Mucosa of descending colon (tissue), 3 donors: Measurements from ENCODE around the gene C3orf20. TPM values are rescaled to one million over a fixed set of nuclear protein-coding genes. Genes with fewer than 3 reads are reported as not detected.

Experiments
- ATAC-seq: fragments of 200-7000 bp; cut with Tn5 transposase; one replicate; pipeline ENCODE4 v1.9.1; 2020; ENCODE audit warnings: mild to moderate bottlenecking, moderate library complexity
- DNase-seq, 3 donors: peaks; one replicate each; pipeline ENCODE4 v3.0.0-alpha.2; 2020
- H3K36me3 ChIP-seq: fragments of 200-600 bp; one replicate; pipeline ENCODE4 v1.8.0; 2021; ENCODE audit warnings: low read depth, mild to moderate bottlenecking
- H3K4me1 ChIP-seq: fragments of 200-600 bp; one replicate; pipeline ENCODE4 v1.8.0; 2021; ENCODE audit warnings: low read depth, mild to moderate bottlenecking
- H3K4me3 ChIP-seq: fragments of 200-600 bp; one replicate; pipeline ENCODE4 v1.8.0; 2021; ENCODE audit warnings: mild to moderate bottlenecking
- H3K9me3 ChIP-seq: fragments of 200-600 bp; one replicate; pipeline ENCODE4 v1.8.0; 2021; ENCODE audit warnings: mild to moderate bottlenecking
- intact Hi-C, 2 donors: fragments of 100-400 bp; cut with DNase I in 1 of 2; cut with micrococcal nuclease in 1 of 2; formaldehyde crosslinking; loops; one replicate each; pipeline versions ENCODE4 v1.11.0 to v1.11.1; 2022; cut with DNase I, micrococcal nuclease
- total RNA-seq, 3 donors: library from RNA; stranded (reverse); fragmentation: NEBNext Ultra II Directional in 2 of 3; extraction: Animal tissue kit (Norgen Biotek cat#: 25700) in 2 of 3; gene quantifications; one replicate each; pipeline versions ENCODE4 v1.2.1 to v1.2.4, GENCODE V29; 2021 to 2023
- TF ChIP-seq, protein P1 (sequence below): fragments of 200-600 bp; IDR thresholded peaks from one replicate; pipeline ENCODE4 v1.8.0; 2022; ENCODE audit warnings: antibody characterized with exemption, mild to moderate bottlenecking
- donor health status: DM: no; HTN: no; CAD: no; lungs with moderate emphysema.
- donor health status: DM: no; HTN: no; CAD: no.
- donor health status: DM: no; HTN: yes; CAD: no.

C3orf20 gene
- total RNA-seq, 3 donors from 2014 or later: not detected

DNA sequence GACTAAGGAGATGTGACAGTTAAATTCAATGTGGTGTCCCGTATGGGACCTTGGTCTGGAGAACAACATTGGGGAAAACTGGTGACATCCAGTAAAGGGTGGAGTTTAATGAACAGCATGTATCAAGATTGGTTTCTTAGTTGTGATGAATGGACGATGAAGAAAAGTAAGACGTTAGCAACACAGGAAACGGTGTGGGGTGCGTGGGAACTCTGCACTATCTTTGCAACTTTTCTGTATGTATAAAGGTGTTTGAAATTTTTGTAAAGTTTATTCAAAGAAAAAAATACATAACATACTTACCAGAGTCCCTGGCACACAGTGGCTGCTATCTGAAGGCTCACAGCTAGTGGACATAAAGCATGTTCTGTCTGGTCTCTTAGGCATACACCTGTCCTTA lies 29.5 kb upstream of the C3orf20 start:
- Histone ChIP-seq H3K4me1 (no peaks in the 10 kb centered on the region), H3K9me3 (no peaks in the 10 kb centered on the region), H3K36me3 (no peaks in the 10 kb centered on the region), H3K4me3 (no peak overlapping the region)
- DNase-seq (no peak), ATAC-seq (no peak)
- TF ChIP-seq, protein P1, sequence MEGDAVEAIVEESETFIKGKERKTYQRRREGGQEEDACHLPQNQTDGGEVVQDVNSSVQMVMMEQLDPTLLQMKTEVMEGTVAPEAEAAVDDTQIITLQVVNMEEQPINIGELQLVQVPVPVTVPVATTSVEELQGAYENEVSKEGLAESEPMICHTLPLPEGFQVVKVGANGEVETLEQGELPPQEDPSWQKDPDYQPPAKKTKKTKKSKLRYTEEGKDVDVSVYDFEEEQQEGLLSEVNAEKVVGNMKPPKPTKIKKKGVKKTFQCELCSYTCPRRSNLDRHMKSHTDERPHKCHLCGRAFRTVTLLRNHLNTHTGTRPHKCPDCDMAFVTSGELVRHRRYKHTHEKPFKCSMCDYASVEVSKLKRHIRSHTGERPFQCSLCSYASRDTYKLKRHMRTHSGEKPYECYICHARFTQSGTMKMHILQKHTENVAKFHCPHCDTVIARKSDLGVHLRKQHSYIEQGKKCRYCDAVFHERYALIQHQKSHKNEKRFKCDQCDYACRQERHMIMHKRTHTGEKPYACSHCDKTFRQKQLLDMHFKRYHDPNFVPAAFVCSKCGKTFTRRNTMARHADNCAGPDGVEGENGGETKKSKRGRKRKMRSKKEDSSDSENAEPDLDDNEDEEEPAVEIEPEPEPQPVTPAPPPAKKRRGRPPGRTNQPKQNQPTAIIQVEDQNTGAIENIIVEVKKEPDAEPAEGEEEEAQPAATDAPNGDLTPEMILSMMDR: no peak
- intact Hi-C loops: no loop called here

DNA sequence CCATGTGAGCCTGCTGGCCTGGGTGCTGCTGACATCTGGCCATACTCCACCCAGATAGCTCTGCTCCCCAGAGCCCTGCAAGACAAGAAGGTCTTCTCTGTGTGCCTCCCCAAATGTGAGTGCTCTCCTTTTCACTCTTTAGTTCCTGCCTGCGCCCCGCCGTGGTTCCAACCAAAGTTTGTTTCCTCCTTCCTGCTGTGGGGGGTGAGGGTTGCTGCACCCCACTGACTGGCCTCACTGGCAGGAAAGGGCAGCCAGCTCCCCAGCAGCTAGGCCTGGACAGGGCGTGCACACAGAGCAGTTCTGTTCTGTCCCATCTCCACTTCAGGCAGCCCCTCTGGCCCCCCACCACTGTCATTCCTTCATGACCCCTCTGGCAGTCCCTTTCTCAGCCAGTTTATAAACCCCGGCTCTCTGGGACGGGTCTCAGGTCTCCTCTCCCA lies 28.8 kb upstream of the C3orf20 start:
- DNase-seq (no peak), ATAC-seq (no peak)
- no peak overlapping the region for H3K4me3 ChIP-seq
- no peaks in the 10 kb centered on the region for H3K36me3 ChIP-seq
- no peaks in the 10 kb centered on the region for H3K9me3 ChIP-seq
- peaks cover 6% of the 10 kb centered on the region for H3K4me1 ChIP-seq
- intact Hi-C loops: no loop called here
- TF ChIP-seq, protein P1: no peak

DNA sequence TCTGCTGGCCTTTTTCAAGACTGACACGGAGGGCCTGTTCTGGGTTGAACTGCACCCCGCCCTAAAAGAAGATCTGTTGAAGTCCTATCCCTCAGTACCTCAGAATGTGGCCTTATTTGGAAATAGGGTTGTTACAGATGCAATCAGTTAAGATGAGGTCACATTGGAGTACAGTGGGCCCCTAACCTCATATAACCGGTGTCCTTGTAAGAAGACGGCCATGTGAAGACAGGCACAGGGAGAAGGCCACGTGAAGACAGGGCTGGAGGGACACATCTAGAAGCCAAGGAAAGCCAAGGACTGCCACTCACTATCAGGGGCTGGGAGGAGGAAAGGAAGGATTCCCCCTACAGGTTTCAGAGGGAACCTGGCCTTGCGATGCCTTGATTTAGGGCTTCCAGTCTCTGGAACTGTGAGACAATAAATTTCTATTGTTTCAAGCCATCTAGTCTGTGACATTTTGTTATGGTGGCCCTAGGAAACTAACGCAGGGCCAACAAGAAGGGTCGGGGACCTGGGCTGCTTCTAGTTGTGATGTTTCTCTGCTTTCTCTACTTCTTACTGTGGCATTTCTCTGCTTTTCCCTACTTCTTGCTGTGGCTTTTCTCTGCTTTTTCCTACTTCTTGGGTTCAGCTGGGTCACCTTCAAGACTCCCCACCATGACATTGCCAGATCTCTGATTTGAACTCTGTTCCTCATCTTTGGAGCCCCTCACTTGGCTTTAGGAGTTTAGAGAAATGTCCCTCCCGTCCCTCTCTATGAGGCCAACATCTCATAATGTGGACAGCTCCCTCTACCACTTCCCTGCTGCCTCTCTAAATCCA lies 28.1 kb upstream of the C3orf20 start:
- Histone ChIP-seq H3K36me3 (no peaks in the 10 kb centered on the region), H3K9me3 (no peaks in the 10 kb centered on the region)

DNA sequence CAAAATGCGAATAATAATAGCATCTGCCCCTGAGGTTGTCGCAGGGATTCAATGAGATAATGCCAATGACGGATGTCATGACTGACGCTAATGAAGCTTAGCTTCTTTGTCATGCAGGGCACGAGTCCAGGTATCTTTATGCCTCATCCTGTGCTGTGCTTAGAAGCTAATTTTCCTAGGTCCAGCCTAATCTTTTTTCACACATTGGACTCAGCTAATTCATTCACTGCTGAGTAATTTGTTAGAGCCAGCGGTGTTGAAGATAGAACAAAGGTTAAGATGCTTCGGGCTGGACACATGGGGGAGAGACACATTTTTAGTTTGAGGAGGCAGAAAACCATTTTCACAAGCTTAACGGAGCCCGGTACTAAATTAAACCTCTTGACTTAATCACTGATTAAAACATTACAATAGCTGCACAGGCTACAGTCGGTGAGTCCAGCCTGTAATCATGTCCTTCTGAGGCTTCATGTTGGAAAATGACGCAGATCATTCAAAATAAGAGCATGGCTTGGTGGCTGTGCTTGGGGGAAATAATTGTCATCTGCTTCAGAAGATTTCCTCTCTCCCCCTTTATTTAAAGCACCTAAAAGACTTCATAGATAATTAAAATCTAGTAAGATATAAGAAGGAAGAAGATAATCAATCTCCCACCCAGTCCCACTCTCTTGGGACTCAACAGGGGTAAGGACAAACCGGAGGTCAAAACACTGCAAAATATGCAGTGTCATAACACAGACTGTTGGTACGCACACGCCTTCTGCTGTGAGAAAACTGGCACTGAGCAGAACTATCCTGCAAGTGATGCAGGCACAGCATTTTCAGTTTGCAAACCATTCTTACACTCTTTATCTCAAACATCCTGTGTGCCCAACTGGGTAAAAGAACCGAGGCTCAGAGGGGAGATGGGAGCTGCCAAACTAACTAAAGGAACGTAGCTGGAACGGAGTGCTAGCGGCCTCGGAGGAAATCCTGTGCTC lies 26.7 kb upstream of the C3orf20 start:
- no peak for DNase-seq
- Histone ChIP-seq H3K36me3 (no peaks in the 10 kb centered on the region), H3K4me3 (no peak overlapping the region), H3K4me1 (peaks cover 14% of the 10 kb centered on the region), H3K9me3 (no peaks in the 10 kb centered on the region)
- ATAC-seq: no peak
- intact Hi-C loops: no loop called here
- TF ChIP-seq, protein P1: no peak

More for the DNA sequence above, 28.1 kb upstream of the C3orf20 start:
- DNase-seq (no peak), ATAC-seq (no peak)
- Histone ChIP-seq H3K4me3 (no peak overlapping the region), H3K4me1 (peaks cover 6% of the 10 kb centered on the region)
- intact Hi-C loops: no loop called here
- TF ChIP-seq, protein P1: no peak

DNA sequence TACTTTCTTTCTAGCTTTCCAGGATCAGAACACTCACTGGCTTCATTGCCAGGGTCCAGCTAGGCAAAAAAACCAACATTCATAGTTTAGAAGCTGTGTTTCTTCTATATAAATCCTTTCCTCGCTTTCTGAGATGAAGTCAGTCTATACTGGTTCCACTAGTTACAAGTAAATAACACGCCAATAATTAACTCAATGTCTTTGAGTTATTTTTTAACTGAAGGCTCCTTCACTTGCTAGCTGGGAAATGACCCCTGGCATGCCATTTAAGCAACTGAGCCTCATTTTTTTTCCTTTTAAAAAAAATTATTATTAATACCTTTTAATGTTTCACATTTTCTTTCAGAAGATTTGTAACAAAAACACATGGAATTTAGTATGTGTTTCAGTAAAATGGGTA lies 25.5 kb upstream of the C3orf20 start:
- ATAC-seq: no peak

More for the DNA sequence above, 25.5 kb upstream of the C3orf20 start:
- H3K9me3 ChIP-seq: no peaks in the 10 kb centered on the region
- intact Hi-C loops: no loop called here
- H3K4me3 ChIP-seq: no peak overlapping the region
- TF ChIP-seq, protein P1: no peak
- no peaks in the 10 kb centered on the region for H3K36me3 ChIP-seq
- DNase-seq: no peak
- peaks cover 21% of the 10 kb centered on the region for H3K4me1 ChIP-seq
